ENCODE measurements around the gene CDCA8.

The CDCA8 gene

DNA sequence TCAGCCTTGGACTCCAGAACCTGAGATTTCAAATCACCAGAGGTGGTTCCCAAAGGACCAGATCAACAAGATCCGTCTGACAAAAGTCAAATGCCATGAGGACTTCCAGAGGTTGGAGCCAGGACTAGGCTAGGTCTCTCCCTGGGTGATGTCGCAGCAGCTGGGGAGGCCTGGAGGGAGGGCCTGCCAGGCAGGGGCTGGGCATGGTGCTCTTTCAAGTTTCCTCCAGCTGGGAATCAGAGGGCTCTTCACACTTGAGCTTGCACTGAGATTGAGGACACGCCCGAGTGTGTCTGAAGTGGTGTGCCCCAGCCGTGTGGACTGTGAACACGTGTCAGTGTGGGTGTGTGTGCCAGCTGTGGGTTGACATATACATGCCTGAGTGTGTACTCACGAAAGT, 36.3 kb upstream of the CDCA8 start:
- TF ChIP-seq, protein P1, sequence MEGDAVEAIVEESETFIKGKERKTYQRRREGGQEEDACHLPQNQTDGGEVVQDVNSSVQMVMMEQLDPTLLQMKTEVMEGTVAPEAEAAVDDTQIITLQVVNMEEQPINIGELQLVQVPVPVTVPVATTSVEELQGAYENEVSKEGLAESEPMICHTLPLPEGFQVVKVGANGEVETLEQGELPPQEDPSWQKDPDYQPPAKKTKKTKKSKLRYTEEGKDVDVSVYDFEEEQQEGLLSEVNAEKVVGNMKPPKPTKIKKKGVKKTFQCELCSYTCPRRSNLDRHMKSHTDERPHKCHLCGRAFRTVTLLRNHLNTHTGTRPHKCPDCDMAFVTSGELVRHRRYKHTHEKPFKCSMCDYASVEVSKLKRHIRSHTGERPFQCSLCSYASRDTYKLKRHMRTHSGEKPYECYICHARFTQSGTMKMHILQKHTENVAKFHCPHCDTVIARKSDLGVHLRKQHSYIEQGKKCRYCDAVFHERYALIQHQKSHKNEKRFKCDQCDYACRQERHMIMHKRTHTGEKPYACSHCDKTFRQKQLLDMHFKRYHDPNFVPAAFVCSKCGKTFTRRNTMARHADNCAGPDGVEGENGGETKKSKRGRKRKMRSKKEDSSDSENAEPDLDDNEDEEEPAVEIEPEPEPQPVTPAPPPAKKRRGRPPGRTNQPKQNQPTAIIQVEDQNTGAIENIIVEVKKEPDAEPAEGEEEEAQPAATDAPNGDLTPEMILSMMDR (IDR thresholded peaks at IDR 0.05), result no peak

DNA sequence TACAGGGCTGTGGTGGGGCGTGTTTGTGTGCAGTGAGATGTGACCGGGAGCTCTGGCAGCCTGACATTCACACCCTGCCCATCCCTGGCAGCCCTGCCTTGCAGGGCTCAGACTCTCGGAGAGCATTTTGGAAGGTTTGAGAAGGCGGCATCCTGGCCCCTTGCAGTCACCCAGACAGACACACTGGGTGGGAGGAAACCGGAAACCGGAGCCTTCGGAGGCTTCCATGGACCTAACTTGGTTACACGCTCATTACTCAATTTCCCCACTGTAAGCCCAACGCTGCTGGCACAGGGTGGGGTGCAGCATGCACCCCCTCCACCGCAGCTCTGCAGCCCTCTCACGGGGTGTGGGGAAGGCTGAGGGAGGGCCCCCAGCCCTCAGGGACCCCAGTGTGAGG, 35.4 kb upstream of the CDCA8 start:
- TF ChIP-seq, protein P1 (IDR thresholded peaks at IDR 0.05), result no peak

DNA sequence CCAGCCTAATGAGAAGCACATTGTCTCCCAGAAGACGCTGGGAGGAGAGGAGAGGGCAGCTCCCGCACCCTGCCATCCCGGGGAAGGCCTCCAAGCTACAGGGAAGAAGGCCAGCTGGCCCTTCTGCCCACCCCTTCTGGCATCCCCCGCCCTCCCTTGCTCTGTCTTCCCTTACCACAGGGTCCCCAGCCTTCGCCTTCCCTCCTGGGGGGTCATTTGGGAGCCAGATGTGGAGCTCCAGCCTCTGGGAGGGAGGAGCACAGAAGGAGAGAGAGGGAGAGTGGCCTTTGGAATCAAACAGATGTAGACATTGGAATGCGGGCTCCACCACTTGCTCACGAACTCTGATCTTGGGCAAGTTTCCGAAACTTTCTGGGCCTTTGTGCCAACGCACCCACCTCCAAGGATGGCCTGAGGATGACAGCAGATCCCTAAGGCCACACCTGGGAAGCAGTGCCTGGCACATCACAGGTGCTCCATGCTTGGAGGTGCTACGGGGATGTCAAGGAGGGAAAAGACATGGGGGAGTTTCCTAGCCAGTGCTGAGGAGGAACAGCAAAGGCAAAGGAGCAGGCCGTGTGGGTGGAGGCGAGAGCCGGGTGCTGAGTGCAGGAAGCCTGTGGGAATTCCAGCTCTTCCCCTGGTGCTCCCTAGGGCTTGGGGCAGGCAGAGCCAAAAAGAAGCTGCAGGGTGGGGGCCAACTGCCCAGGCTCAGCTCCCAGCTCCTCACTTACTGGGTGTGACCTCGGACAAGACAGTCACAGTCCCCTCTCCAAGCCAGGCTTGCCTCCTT, 34.5 kb upstream of the CDCA8 start:
- TF ChIP-seq, protein P1 (IDR thresholded peaks at IDR 0.05), result no peak

DNA sequence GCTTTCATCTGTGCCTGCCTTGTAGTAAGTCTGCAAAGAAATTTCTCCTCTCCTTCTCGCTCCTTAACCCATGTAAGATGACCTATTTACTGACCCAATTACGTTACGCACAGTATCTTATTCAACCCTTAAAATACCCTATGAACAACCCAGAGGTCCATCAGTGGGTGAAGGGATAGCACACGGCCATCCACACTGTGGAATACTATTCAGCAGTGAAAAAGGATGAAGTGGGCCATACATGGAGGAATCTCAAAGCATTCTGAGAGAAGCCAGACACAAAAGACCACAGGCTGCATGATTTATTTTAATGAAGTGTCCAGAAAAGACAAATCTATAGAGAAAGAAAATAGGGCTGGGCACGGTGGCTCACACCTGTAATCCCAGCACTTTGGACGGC, 33.8 kb upstream of the CDCA8 start:
- TF ChIP-seq, protein P1 (IDR thresholded peaks at IDR 0.05), result no peak

DNA sequence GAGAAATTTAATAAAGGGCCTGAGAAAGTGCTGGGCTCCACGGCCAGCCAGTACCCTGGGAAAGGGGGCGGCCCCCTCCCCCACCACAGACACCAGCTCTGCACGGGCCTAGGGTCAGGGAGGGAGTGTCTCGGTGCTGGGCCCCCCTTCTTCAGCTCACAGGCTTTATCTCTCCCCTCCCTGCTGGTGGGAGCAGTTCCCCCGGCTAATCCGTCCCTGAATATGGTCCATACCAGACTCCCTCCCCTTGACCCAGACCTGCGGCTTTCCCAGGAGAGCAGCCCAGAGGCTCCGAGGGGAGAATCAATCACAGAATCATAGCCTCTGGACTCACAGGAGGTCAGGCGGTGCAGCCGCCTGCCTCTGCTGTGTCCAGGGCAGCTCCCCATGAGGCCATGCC, 31.7 kb upstream of the CDCA8 start:
- TF ChIP-seq, protein P1 (IDR thresholded peaks at IDR 0.05), result no peak

DNA sequence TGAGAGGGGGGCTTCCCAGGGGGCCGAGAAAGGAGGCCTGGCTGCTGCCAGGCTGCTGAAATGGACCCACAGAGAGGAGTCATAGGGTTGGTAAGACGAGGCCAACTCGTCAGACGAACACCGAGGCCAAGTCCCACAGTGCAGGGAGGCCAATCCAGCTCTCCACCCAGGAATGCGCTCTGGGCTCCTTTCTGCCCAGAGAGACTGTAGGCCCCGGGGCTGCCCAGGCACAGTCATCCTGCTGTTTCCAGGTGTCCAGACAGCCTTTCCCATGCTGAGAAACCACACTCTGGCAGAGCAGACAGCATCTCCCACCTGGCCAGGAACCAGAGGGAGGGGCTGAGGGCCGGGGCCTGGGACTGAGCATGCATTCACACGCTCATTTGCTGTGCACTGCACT, 30.9 kb upstream of the CDCA8 start:
- TF ChIP-seq, protein P1 (IDR thresholded peaks at IDR 0.05), result no peak

DNA sequence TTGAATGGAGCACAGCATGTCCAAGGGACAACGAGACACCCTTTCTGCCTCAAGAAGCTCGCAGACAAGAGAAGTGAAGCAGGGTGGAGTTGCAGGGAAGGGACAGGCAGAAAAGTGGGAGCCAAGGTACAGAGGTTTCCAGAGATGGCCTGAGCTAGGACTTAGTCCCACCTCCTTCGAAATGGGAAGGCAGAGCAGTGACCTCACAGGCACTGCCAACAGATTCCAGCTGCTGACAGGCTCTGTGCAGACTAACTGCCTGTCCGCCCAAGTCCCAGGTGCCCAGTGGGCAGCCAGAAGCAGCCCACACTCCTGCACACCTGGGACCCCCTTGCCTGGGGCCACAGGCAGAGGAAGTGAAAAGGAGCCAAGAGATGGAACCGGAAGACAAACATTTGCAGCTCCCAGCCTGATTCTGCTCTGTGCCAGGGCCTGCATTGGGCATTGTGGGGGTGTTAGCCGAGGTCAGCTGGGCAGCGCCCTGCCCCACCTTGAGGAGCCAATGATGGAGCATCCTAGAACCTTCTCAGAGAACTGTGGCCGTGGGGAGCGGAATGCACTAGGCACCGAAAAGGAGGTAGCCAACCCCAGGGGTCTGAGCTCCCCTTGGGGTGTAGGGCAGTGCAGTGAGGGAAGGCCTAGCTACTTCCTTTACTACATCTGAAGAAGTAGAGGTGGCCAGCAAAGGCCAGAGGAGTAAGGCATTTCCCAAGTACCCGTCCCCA, 30.1 kb upstream of the CDCA8 start:
- TF ChIP-seq, protein P1 (IDR thresholded peaks at IDR 0.05), result no peak

All from LNCAP (cell line).